ENCODE results near the gene ARID3A.

DNA sequence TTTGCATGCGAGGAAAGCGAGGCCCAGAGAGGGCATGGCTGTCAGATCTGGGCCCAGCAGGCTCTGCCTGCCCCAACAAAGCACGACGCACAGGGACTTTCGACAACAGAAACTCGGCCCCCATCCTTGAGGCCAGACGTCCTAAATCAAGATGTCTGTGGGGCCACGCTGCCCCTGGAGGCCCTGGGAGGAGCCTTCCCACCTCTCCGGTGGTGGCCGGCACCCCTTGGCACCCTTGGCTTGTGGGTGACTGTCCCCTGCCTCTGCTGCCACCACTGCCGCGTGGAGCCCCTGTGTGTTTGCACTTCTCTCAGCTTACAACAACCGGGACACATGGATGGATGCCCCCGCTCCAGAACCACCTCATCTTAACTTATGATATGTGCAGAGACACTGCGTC, 62.7 kb downstream of the ARID3A start:
- TF ChIP-seq, protein P1, sequence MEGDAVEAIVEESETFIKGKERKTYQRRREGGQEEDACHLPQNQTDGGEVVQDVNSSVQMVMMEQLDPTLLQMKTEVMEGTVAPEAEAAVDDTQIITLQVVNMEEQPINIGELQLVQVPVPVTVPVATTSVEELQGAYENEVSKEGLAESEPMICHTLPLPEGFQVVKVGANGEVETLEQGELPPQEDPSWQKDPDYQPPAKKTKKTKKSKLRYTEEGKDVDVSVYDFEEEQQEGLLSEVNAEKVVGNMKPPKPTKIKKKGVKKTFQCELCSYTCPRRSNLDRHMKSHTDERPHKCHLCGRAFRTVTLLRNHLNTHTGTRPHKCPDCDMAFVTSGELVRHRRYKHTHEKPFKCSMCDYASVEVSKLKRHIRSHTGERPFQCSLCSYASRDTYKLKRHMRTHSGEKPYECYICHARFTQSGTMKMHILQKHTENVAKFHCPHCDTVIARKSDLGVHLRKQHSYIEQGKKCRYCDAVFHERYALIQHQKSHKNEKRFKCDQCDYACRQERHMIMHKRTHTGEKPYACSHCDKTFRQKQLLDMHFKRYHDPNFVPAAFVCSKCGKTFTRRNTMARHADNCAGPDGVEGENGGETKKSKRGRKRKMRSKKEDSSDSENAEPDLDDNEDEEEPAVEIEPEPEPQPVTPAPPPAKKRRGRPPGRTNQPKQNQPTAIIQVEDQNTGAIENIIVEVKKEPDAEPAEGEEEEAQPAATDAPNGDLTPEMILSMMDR (IDR thresholded peaks at IDR 0.05), result no peak
- no peak for TF ChIP-seq POLR2A (IDR thresholded peaks at IDR 0.05)

Measured in uterus (tissue), 2 donors.